ENCODE data around the gene FAM83C. TPM values are rescaled to one million over a fixed set of nuclear protein-coding genes. Genes with fewer than 3 reads are reported as not detected.

The FAM83C gene
- polyA plus RNA-seq (ENCODE audit: insufficient read length in 3 of 3), result under 1 TPM in 2 of 3 donors, not detected in 1; 0.06 TPM

DNA sequence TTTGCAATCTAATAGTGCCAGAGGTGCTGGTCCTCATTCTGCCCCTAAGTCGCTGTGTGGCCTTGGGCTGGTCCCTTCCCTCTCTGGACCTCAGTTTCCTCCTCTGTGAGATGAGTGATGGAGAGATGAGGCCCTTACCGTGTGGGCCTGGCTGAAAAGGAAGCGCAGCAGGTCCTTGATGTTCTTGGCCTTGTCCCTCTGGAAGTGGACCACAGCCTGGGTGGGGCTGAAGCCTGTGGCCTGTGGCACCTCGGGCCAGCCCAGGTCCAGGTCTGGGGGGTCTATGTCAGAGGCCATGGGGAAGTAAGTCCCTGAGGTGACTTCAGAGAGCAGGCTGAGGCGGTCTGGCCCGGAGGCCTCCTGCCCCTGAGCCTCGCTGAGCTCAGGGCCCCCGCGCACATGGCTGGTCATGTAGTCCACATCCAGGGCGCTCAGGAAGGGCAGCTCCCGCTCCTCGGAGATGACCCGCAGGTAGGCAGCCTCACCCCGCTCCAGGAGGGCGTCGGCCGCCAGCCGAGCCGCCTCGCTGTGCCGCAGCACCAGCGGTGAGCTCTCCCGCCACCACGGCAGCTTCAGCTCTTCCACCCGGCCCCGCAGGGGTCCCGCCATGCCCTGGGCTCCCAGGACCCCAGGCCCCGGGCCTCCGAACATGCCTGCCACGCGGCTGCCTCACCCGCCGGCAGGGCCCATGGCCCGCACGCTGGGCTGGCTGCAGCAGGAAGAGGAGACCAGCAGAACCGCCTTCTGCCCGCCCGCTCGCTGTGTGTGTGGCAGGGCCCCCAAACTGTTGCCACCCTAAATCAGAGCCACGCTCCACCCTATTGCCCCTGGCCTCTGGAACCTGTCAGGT is at the start of gene FAM83C:
Gene FAM83C, minus strand, starts transcription at position 772 of the 850 bp plus-strand sequence. Its CDS starts 121 bp downstream, at position 651.
- DNase-seq (ENCODE audit: low read depth in 3 of 3, low spot score in 2 of 3), result no peak

DNA sequence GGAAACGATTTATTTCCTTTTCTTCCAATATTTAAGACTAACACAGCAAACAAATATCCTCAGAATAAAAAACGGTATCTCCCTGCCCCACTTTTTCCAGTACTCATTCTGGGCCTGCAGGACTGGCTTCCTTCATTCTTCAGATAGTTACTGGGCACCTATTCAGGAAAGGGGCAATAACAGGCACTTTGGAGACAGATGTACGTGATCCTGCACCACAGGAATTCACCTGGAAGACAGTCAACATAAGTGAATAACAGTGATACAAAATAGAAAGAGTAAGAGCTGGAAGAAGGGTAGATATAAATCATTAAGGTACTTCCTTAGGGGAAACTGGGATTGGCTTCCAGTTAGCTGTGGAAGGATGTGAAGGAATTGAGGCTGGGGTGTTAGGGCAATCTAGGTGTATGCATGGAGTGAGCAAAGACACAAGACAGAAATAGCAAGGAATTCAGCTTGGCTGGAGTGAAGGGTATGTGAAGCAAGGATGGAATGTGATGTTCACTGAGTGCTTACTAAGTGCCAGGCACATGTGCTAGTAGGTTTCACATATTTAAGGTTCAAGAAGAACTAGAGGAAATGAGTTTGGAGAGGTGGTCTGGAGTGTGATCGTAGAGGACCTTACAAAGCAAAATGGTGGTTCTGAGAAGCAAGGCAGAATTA is 49.3 kb upstream of the FAM83C start:
- DNase-seq (ENCODE audit: low read depth in 3 of 3, low spot score in 2 of 3), result no peak

DNA sequence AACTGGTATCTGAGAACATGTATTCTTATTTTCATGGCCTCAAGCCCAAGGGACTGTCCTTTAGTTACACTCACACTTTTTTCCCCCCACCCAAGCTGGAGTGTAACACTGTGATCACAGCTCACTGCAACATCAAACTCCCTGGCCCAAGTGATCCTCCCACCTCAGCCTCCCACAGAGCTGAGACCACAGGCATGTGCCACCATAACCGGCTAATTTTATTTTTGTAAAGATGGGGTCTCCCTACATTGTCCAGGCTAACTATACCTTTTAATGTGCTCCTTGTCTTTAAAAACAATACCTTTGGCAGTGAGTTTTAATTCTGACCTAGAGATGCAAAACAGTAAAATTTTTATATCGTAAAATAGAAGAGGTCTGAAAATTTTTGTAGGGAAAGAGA is 48.2 kb upstream of the FAM83C start:
- DNase-seq (ENCODE audit: low read depth in 3 of 3, low spot score in 2 of 3), result no peak

GRCh38 chr20:35339636-35340035 is 47.4 kb upstream of the FAM83C start:
- DNase-seq (ENCODE audit: low read depth in 3 of 3, low spot score in 2 of 3), result no peak

DNA sequence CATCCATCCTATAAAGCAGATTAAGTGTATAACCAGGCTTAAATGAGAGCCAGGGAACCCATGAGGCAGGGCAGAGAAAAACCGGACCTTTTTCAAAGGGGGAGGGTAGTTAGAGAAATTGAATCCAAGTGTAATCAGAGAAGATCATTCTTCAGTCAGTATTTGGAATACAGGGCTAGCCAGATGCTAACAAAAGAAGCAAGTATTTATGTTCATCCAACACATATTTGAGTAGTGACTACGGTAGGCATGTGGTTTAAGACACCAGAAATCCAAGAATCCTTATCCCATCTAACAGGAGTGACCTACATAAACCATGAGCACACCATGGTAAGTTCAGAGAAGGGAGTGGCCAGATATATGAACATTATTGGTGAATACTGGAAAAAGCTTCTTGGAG is 46.8 kb upstream of the FAM83C start:
- DNase-seq (ENCODE audit: low read depth in 3 of 3, low spot score in 2 of 3), result no peak

GRCh38 chr20:35334311-35335101 is 42.3 kb upstream of the FAM83C start:
- DNase-seq (ENCODE audit: low read depth in 3 of 3, low spot score in 2 of 3), result no peak

GRCh38 chr20:35333606-35334005 is 41.4 kb upstream of the FAM83C start:
- DNase-seq (ENCODE audit: low read depth in 3 of 3, low spot score in 2 of 3), result no peak

DNA sequence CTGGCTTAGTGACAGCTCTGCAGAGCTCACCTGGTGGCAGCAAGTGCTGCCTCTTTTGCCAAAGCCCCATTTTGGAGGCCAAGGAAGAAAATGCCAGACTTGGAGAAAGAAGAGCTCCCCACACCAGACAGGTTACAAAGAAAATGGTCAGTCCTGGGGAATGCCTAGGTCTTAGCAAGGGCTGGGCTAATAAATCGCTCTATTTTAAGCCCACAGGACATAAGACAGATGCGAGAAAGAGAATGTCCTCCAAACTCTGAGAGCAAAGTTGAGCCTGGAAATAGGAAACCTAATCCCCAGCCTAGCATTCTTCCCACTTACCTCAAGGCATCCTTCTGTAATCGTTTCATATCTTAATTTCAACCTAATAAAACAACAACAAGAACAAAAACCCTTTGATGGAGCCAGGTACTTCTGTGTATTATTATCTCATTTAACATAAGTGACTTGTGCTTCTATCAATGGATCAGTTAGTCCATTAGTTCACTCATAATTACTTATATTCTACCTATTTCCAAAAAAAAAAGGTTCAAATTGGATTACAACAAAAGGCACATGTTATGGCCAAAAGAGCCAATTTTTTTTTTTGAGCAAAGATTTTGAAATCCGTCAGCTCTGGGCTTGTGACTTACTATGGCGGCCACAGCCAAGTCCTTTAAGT is 40.4 kb upstream of the FAM83C start:
- DNase-seq (ENCODE audit: low read depth in 3 of 3, low spot score in 2 of 3), result no peak

- no peak for DNase-seq (ENCODE audit: low read depth in 3 of 3, low spot score in 2 of 3)
These were observed 37.4 kb upstream of the FAM83C start for GRCh38 chr20:35329435-35330139.

DNA sequence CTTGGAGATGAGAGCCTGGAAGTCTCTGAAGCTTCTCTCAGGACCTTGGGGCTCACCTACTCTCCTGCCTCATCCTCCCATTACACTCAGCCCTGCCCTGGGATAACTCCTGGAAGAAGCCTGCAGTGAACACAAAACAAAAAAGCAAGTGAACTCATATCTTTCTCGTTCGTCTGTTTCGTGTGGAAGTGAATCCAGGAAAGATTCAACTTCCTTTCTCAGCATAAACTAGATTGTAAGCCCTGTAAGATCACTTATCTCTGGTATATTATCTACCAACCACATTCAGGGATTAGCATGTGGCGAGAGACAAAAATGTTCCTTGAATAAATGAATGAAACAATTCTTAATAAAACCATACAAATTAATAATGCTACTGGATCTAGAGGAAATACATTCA is 36.5 kb upstream of the FAM83C start:
- no peak for DNase-seq (ENCODE audit: low read depth in 3 of 3, low spot score in 2 of 3)

DNA sequence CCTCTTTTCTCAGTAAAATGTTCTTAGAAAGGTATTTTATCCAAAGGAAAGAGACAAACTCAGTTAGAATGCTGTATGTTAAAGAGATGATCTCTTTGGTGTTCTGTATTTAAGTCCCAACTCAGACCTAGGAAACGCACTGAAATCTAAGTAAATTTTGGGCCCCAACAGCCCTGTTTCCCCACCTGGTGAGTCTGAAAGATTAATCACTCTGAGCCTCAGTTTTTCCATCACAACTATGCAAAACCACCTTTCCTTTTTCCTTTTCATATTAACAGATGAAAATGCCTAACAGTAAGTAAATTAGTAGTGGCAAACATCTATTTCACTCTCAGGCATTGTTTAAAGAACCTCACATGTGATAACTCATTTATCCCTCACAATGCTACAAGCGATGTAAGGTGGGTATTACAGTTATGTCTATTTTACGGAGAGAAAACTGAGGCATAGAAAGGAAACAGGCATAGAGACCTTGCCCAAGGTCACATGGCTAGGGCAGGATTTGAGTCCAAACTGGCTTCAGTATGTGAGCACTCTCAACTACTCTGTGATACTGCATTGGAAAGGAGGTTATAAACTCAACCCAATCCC is 36.0 kb upstream of the FAM83C start:
- no peak for DNase-seq (ENCODE audit: low read depth in 3 of 3, low spot score in 2 of 3)

DNA sequence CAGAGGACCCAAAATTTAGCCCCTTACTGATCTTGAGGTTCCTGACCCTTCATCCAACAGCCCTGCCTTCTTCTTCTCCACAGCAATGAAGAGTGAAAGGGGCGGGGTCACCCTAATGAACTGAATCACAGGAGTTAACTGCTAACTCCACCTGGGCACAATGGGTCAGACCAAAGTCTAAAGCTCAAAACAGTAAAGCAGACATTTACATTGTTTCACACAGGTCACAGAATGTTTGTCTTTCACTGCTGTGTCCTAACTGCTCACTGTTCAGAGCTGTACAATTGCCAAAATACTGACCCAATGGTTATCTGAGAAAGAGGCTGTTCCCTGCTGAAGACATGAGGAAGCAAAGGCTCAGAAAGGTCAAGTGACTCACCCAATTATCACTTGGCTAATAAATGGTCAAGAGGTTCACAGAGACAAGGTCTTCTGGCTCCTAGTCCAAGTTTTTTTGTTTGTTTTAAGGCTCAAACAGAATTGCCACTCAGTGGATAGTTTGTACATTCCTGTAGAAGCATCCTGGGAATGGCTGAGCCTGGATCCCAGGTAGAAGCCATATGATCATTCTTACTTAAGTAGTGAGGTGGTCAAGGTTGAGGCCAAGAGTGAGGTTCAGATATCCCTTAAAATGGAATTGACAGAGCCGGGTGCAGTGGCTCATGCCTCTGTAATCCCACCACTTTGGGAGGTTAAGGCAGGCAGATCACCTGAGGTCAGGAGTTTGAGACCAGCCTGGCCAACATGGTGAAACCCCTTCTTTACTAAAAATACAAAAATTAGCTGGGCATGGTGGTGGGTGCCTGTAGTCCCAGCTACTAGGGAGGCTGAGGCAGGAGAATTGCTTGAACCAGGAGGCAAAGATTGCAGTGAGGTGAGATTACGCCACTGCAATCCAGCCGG is 35.1 kb upstream of the FAM83C start:
- DNase-seq (ENCODE audit: low read depth in 3 of 3, low spot score in 2 of 3), result no peak

DNA sequence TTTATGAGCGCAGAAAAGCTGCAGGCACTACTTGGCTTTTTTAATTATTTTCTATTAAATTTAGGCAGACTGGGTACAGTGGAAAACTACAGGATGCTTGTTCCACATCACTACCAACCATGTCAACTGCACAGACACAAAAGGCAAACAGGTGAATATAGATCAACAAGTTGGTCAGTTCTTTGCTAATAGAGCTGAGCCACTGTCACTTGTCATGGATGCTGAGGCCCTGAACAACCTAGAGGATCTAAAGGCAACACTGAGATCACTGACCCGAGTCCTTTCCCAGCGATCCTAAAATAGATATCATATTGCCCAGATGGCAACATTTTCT is 34.5 kb upstream of the FAM83C start:
- DNase-seq (ENCODE audit: low read depth in 3 of 3, low spot score in 2 of 3), result no peak

DNA sequence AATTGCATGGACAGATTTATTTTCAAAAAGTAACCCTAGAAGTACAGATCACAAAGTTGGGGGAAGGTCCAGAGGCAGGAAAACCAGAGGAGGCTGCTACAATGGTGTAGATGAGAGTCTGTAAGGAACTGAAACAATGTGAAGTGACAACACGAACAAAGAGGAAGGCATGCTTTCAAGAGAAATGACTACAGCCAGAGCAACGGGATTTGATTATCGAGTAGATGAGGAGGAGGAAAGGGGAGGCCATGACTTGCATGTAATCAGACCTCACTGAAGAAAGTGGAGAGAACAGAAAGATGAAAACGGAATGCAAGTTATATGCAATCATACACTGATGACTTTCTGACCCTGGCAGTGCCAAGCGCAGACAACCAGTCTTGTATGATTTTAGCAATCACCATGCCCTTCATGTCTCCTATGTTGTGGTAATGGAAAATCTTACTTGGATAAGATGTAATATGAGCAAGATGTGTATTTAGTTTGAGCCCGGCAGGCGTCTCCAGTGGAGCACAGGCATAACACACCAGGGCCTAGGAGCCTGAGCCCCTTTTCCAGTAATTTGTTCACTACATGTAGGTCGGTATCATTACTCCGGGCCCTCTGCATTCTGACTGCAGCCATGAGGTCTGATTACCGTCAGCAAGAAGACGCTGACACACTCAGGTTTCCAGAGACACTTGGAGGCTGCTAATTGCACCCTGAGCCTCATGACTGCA is 34.0 kb upstream of the FAM83C start:
- no peak for DNase-seq (ENCODE audit: low read depth in 3 of 3, low spot score in 2 of 3)

DNA sequence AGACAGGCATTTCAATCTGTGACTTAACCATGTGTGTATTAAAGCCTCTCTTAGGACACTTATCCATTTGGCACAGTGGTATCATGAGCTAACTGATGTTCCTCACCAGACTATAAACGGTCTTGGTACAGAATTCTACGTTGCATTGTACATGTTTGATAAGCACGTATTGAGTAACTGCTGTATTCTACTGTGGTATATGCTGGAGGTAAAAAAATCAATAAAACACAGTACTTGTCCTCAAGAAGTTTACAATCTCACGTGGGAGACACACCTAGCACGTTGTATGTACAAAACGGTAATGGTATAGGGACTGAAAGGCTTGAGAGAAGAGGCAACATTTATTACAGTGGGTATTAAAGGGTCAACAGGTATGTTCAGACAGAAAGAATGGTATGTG is 33.2 kb upstream of the FAM83C start:
- no peak for DNase-seq (ENCODE audit: low read depth in 3 of 3, low spot score in 2 of 3)

DNA sequence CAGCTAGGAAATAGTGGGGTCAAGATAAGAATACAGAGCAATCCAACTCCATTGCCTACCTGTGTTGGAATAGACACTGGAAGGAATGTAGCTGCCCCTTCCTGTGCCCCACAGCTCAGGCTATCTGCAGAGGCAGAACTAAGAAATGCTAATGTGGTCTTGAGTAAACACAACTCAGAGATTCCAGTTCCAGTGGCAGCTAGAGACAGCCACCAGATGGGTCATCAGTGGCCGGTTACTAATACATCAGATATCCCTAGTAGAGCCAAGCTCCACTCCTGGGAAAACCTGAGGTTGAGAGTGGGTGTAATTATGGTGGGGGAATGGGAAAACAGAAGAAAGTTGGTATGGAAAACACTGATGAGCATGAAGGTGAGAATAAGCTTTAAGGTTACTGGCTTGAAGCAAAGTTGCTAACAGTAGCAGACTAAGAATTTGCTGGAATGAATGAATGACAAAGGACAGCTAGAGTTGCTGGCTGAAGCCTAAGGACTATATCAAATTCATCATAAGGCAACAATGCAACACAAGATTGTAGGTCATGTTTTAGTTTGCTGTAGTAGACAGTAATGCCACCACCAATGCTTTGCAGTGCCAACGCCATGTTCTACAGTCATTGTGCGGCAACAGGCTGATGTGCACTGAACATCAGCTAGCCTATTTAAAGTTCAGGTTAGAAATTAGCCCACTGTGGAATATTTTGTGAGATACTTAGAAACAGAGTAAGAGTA is 28.3 kb upstream of the FAM83C start:
- no peak for DNase-seq (ENCODE audit: low read depth in 3 of 3, low spot score in 2 of 3)

DNA sequence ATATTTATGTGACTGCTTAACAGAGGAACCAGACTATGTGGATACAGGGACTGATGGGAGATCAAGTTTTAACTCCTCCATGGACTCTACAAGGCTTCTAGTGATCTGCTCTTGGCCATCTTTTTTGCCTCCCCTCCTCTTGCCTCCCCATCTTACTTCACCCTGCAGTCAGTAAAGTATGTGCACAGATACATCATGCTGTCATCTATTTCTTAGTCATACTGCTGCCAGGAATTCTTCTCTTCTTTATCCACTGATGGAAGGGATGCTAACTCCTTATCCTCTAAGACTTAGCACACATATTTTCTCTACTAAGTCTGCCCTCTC is 27.6 kb upstream of the FAM83C start:
- no peak for DNase-seq (ENCODE audit: low read depth in 3 of 3, low spot score in 2 of 3)
